ENCODE data around the gene SMC3.

The SMC3 gene

DNA sequence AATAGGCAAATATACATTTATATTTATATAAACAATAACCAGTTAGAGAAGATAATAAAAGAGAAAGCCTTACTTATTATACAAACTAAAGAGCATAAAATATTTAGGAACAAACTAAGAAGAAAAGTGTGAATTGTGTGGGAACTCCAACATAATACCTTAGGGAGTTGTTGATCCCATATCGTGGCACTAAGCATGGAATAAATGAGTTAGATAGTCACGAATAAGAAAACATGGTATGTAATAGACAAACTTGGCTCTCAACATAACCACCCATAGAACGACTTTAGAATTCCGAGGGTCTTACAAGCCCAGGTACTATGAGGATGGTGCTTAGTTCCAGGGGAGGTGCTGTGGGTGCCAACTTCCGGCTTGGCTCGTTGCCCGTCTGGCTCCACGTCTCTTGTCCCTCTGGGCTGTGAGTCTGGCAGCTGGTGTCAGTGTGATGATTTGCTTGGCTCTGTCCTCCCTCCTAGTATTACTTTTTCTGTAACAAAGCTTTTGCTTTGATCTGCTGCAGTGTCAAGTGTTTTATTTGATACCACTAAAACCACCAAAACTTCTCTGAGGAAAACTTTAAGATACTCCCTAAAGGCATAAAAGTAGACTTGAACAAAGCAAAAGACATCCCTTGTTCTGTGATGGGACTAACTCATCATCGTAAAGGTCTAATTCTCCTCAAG, 67.2 kb downstream of the SMC3 start:
- TF ChIP-seq CEBPB (IDR thresholded peaks at IDR 0.05), result no peak
- TF ChIP-seq NFIC (IDR thresholded peaks at IDR 0.05), result peak; percentile 76
- TF ChIP-seq, protein P1, sequence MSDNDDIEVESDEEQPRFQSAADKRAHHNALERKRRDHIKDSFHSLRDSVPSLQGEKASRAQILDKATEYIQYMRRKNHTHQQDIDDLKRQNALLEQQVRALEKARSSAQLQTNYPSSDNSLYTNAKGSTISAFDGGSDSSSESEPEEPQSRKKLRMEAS (IDR thresholded peaks at IDR 0.05), result no peak
- no peak for TF ChIP-seq EGR1 (IDR thresholded peaks at IDR 0.05)
- TF ChIP-seq EP300 (IDR thresholded peaks at IDR 0.05; ENCODE audit: borderline replicate concordance), result no peak
- TF ChIP-seq FOXM1 (IDR thresholded peaks at IDR 0.05; ENCODE audit: borderline replicate concordance, low read depth), result no peak

DNA sequence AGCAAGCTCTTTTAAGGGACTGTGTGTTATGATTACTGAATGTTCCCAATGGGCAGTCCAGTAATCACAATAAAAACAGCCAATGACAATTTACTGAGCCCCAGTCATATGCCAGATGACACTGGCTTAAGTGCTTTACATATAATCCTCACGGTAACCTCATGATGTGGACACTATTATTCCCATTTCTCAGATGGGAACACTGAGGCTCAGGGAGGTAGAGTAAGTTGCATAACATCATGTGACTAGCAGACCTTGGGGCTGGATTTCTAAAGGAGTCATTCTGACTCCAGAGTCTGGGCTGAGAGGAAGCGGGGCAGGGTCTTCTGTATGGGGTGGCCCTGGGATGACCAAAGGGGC, 69.1 kb downstream of the SMC3 start:
- no peak for TF ChIP-seq CEBPB (IDR thresholded peaks at IDR 0.05)
- no peak for TF ChIP-seq FOXM1 (IDR thresholded peaks at IDR 0.05; ENCODE audit: borderline replicate concordance, low read depth)
- no peak for TF ChIP-seq CREB1 (IDR thresholded peaks at IDR 0.05; ENCODE audit: low read depth)
- TF ChIP-seq EP300 (IDR thresholded peaks at IDR 0.05; ENCODE audit: borderline replicate concordance), result no peak

DNA sequence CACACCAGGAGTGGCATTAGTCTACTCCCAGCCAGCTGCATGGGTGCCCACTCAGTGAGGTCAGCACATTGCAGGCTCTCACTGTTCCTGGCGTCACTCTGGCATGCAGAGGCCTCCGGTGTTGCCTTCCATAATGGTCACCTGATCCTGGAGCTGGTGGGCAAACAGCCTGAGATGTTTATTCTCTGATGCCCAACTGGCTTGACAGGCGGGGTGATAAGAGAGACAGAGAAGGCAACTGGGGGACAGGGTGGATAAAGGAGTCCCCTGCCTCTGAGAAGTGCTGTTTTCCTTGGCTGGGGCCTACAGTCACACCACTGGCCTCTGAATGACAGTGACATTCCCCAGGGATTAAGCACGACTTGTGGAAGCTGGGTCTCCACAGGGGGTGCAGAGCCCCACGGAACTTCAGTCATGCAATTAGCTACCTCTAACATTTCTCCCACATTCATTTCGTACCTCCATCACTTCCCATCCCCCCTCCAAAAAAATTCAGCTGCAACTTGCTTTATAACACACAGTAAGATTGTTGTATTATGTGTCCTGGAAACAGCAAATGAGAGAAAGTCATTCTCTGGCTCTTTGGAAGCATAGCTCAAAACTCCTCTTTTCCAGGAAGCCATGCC, 69.5 kb downstream of the SMC3 start:
- peak; percentile 42; the same call in 1 of the 2 replicates for TF ChIP-seq TEAD4 (IDR thresholded peaks at IDR 0.05)
- TF ChIP-seq, protein P2, sequence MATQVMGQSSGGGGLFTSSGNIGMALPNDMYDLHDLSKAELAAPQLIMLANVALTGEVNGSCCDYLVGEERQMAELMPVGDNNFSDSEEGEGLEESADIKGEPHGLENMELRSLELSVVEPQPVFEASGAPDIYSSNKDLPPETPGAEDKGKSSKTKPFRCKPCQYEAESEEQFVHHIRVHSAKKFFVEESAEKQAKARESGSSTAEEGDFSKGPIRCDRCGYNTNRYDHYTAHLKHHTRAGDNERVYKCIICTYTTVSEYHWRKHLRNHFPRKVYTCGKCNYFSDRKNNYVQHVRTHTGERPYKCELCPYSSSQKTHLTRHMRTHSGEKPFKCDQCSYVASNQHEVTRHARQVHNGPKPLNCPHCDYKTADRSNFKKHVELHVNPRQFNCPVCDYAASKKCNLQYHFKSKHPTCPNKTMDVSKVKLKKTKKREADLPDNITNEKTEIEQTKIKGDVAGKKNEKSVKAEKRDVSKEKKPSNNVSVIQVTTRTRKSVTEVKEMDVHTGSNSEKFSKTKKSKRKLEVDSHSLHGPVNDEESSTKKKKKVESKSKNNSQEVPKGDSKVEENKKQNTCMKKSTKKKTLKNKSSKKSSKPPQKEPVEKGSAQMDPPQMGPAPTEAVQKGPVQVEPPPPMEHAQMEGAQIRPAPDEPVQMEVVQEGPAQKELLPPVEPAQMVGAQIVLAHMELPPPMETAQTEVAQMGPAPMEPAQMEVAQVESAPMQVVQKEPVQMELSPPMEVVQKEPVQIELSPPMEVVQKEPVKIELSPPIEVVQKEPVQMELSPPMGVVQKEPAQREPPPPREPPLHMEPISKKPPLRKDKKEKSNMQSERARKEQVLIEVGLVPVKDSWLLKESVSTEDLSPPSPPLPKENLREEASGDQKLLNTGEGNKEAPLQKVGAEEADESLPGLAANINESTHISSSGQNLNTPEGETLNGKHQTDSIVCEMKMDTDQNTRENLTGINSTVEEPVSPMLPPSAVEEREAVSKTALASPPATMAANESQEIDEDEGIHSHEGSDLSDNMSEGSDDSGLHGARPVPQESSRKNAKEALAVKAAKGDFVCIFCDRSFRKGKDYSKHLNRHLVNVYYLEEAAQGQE (IDR thresholded peaks at IDR 0.05; ENCODE audit: low read depth), result no peak
- TF ChIP-seq ZBTB7A (IDR thresholded peaks at IDR 0.05; ENCODE audit: low read depth), result no peak
- TF ChIP-seq CREB1 (IDR thresholded peaks at IDR 0.05; ENCODE audit: low read depth), result no peak
- TF ChIP-seq YY1 (IDR thresholded peaks at IDR 0.05; ENCODE audit: low read depth), result no peak
- no peak for TF ChIP-seq EGR1 (IDR thresholded peaks at IDR 0.05)
- TF ChIP-seq TCF12 (IDR thresholded peaks at IDR 0.05; ENCODE audit: low read depth), result no peak
- TF ChIP-seq CEBPB (IDR thresholded peaks at IDR 0.05), result no peak
- TF ChIP-seq, protein P3, sequence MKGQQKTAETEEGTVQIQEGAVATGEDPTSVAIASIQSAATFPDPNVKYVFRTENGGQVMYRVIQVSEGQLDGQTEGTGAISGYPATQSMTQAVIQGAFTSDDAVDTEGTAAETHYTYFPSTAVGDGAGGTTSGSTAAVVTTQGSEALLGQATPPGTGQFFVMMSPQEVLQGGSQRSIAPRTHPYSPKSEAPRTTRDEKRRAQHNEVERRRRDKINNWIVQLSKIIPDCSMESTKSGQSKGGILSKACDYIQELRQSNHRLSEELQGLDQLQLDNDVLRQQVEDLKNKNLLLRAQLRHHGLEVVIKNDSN (IDR thresholded peaks at IDR 0.05), result peak; percentile 37; the same call in 1 of the 2 replicates

DNA sequence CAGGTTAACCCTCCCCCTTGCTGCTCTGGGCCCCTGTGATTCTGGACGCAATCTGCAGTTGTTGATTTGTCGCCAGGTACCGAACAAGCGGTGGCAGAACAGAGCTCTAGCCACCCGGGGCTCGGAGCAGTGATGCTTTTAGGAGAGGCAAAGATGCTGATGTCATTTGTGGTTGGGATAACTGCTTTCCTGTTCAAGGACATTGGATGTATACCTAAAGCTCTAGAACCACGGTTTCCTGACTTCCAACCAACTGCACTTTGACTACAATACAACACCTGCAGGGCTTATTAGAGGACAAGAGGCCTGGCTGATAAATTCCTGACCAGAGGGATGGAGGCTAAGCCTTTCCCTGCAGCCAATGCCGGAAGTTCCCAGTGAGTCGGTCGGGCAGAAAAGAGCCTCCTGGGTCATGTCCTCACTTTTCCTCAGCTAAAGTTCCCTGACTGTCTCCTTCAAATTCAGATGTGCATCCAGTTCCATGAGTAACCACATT, 70.1 kb downstream of the SMC3 start:
- TF ChIP-seq, protein P3 (IDR thresholded peaks at IDR 0.05), result no peak
- TF ChIP-seq, protein P1 (IDR thresholded peaks at IDR 0.05), result no peak
- TF ChIP-seq TAF1 (IDR thresholded peaks at IDR 0.05; ENCODE audit: low read depth), result no peak
- no peak for TF ChIP-seq EP300 (IDR thresholded peaks at IDR 0.05; ENCODE audit: borderline replicate concordance)
- no peak for TF ChIP-seq TEAD4 (IDR thresholded peaks at IDR 0.05)
- TF ChIP-seq EGR1 (IDR thresholded peaks at IDR 0.05), result no peak
- no peak for TF ChIP-seq ZBTB7A (IDR thresholded peaks at IDR 0.05; ENCODE audit: low read depth)
- no peak for TF ChIP-seq RAD21 (IDR thresholded peaks at IDR 0.05; ENCODE audit: low read depth)
- TF ChIP-seq, protein P2 (IDR thresholded peaks at IDR 0.05; ENCODE audit: low read depth), result no peak
- TF ChIP-seq CEBPB (IDR thresholded peaks at IDR 0.05), result no peak
- TF ChIP-seq YY1 (IDR thresholded peaks at IDR 0.05; ENCODE audit: low read depth), result no peak
- no peak for TF ChIP-seq TCF12 (IDR thresholded peaks at IDR 0.05; ENCODE audit: low read depth)
- TF ChIP-seq FOXM1 (IDR thresholded peaks at IDR 0.05; ENCODE audit: borderline replicate concordance, low read depth), result no peak
- no peak for TF ChIP-seq NFIC (IDR thresholded peaks at IDR 0.05)
- TF ChIP-seq CREB1 (IDR thresholded peaks at IDR 0.05; ENCODE audit: low read depth), result no peak

DNA sequence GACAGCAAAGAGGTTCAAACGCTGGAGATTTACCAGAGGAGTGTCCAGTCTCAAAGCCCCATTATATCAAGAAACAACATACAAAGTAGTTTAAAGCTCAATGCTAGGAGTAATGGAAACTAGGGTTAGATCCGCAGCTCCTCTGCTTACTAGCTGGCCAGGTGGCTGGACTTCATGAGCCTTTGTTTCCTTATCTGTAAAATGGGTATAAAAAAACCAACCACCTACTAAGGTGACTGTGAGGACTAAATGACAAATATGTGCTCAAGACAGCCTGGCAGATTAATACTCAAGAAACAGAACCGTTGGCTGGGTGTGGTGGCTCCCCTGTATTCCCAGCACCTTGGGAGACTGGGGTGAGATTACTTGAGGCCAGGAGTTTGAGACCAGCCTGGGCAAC, 70.8 kb downstream of the SMC3 start:
- TF ChIP-seq EGR1 (IDR thresholded peaks at IDR 0.05) (no peak), ZBTB7A (IDR thresholded peaks at IDR 0.05; ENCODE audit: low read depth) (no peak), FOXM1 (IDR thresholded peaks at IDR 0.05; ENCODE audit: borderline replicate concordance, low read depth) (no peak), NFIC (IDR thresholded peaks at IDR 0.05) (no peak), CEBPB (IDR thresholded peaks at IDR 0.05) (no peak), EP300 (IDR thresholded peaks at IDR 0.05; ENCODE audit: borderline replicate concordance) (no peak), TCF12 (IDR thresholded peaks at IDR 0.05; ENCODE audit: low read depth) (no peak), RAD21 (IDR thresholded peaks at IDR 0.05; ENCODE audit: low read depth) (no peak), YY1 (IDR thresholded peaks at IDR 0.05; ENCODE audit: low read depth) (no peak), TAF1 (IDR thresholded peaks at IDR 0.05; ENCODE audit: low read depth) (no peak), CREB1 (IDR thresholded peaks at IDR 0.05; ENCODE audit: low read depth) (no peak), TEAD4 (IDR thresholded peaks at IDR 0.05) (no peak)
- TF ChIP-seq, protein P2 (IDR thresholded peaks at IDR 0.05; ENCODE audit: low read depth), result no peak
- TF ChIP-seq, protein P1 (IDR thresholded peaks at IDR 0.05), result no peak
- TF ChIP-seq, protein P3 (IDR thresholded peaks at IDR 0.05), result no peak

Measured in Ishikawa (cell line).